HG02798 (cell line): Measurements from ENCODE around the gene ETV6.

Experiments
- ATAC-seq: cut with Tn5 transposase; IDR thresholded peaks from one replicate; pipeline ENCODE4 v1.9.1; 2021; ENCODE audit warnings: mild to moderate bottlenecking; ENCODE audit not compliant: unreplicated experiment, poor library complexity

The ETV6 gene

DNA sequence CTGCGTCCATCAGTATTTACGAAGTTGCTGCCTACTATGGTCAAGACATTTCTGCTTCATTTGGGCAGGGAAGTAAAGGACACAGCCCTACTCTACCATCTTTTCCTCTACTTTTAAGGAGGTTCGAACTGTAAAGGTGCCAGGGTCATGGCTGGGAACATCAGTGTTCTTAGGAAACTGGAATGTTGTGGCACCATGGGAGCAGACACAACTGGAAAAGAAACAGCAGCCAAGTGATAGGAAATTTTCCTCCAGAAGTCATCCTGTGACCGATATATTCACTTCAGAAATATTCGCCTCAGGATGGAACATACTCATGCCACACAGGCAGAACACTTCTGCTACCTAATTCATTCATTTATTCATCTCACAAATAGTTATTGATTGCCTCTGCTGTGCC lies 104.4 kb downstream of the ETV6 start:
- no peak for ATAC-seq

DNA sequence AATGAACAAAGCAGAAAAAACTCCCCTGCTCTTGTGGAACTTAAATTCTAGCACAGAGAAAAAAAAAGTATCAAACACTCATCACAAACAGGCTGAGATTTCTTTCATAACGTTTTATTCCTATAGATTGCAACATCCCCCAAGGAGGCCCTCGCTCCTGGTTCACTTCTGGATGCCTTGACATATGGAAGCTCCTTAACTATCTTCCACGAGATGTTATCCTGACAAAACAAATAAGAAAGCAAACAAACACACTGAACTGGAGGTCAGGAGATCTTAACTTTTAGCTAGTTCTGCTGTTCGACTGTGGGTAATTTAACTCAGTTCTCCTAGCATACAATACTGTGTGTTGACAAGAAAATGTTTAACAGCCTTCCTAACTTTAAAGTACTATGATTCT lies 104.8 kb downstream of the ETV6 start:
- no peak for ATAC-seq

DNA sequence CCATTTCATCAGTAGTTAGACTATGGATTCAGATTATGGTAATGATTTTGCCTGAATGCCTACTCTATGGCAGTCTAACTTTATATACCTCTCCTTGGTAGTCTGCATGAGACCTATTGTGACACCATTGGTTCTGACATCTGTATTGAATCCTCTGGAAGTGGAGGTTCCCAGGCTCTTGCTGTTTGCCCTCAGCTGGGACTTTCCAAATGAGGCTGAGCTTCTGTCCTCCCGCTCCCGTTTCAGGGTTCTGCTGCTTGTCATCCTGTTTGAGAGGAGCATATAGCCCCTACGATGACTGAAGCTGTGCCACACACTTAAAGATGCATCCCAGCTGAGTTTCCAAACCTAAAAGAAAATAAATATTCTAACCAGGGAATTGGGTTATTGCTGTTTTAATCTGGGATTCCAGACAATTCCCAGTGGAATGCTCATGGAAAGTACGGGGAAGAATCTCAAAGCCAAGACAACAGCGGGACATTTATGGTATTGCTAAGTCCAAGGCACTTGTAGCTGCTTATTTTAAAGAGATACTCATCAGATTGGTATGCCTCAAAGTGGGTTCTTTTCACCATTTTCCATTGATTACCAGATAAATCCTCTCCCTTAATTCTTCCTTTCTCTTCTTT lies 105.9 kb downstream of the ETV6 start:
- ATAC-seq: no peak

DNA sequence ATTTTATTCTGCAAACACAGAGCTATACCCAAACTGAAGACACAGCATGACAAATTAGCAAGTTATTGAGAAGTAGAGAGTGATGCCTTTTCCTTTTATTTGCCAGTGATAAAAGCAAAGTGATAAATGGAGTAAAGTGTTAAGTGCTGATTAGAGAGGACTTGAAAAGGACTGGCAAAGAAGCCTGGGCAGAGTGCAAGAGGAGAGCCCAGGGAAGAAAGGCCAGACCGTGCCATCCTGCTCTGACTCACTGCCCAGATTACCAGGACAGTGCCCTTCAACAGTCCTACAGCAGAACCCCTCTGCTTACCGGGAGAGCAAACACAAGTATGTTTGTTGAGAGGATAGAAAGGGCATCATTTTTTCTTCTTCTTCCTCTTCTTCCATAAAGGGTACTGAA lies 106.5 kb downstream of the ETV6 start:
- no peak for ATAC-seq

DNA sequence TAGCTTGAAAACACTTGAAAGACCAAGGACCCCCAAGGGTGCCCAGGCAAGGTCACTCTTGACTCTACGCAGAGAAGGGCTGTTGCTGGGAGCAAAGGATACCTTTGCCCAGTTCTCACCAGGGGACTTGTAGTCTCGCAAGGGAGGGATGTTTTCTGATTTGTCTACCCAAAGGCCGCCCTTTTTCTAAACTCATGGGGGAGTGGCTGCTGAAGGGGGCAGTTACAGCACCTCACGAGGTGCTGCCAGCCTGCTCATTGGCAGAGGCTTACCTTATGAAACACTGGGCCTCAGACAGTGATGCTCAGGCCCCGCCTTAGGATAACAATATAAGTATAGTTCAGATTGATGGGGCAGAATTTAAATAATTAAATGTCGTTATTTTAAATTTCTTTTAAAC lies 107.0 kb downstream of the ETV6 start:
- no peak for ATAC-seq

DNA sequence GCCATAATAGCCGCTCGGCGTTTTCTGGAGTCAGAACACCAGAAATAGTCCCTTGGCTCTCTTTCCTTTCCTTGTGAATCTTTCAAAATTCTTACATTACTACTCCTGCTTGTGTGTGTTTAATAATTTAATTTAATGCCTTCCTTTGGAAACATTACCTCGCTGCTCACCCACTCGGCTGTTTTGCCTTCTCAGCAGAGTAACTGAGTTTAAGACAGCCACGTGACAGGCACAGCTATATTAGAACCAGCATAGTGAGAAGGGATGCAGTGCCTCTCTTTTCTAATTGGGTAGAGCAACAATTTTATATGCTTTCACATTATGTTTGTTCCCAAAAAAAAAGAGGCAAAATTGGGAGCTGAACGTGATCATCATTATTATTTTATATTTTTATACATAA lies 107.6 kb downstream of the ETV6 start:
- ATAC-seq: no peak

DNA sequence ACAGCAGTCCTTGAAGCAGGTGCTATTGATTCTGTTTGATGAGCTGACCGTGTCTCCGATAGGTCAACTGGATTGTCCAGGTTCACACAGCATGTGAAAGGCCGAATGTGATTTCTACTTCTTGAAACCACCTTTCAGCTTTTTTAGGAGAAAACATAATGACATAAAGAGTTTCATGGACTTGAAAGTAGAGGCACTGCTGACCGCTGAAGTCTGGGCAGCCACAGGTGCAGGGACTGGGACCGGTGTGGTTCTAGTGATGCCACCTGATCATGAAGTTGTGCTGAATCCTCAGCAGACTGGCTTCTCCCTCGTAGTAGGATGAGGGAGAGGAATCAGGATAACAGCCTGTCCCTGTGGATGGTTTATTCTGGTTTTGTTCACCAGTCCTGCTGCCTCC lies 108.1 kb downstream of the ETV6 start:
- ATAC-seq: no peak

DNA sequence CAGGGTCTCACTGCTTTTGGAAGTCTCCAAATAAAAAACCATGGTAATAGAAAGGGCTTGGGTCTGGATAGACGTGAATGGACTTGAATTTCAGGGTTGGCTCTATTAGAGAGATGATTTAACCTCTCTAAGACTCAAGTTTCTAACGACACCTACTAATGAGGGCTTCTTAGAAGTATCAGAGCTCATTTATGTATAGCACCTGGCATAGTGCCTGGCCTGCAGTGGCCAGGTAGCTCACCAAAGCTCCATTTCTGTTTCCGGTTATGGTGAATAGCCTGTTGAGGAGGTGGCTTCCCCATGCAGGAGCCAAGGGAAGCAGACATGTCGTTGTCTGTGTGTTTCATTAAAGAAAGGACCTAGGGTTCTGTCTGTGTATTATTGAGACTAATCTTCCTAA lies 108.6 kb downstream of the ETV6 start:
- ATAC-seq: peak; percentile 20

DNA sequence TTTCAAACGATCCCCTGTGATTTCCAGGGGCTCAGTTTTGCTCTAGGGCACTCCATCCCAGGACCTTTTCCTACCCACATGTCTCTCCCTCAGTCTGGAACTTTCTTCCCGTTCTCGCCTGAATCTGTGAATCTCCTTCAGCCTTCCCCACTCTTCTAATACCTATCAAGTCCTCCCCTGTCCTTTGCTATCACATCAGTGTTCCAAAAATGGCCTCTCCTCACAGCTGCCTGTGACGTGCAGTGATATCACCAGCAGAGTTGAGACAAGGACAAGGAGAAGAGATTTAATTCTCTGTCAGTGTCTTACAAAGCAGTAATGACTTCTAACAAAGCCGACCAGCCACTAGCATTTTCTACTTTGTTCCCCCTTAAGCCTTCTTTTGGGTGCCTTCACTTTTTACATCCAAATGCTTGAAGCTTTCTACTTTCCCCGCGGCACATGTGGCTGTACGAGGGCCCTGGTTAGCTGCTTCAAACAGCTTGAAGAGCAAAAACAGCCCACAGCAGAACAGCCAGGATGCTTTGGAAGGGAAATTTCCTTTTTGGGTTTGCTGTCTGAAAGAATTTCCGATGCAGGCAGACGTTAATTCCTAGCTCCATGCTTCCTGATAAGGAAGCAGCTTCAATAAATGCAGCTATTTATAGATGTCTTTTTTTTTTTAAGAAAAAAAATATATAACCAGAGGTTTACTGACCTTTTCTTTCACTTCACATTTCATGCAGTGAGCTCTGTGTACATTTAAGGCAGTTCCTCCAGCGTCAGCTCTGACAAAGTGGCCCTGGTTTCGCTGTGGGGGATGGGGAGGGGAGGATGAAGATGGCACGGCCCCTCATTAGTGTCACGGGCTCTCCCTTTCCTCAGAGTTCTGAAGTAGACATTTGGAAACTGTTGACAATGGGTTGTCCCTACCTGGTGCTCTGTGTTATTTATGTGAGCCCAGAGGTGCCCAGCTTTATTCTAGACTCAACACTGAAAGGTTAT lies 109.3 kb downstream of the ETV6 start:
- peak; percentile 47 for ATAC-seq

DNA sequence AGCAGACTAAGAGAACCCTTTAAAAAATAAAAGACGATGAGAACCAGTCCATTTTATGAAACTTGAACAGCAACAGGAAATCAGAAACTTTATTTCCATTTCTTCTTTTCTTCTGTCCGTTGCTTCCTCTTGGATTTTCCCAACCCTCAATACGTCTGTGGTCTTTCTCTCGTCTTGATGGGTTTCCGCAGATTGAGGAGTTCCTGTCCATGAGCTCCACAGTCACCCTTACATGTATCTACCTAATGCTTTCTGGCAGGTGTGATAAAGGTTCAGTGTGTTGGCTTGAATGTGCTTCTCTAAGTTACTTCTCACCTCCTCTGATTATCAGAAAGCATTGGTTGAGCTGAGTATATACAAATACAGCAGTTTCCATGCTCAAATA lies 110.0 kb downstream of the ETV6 start:
- no peak for ATAC-seq

DNA sequence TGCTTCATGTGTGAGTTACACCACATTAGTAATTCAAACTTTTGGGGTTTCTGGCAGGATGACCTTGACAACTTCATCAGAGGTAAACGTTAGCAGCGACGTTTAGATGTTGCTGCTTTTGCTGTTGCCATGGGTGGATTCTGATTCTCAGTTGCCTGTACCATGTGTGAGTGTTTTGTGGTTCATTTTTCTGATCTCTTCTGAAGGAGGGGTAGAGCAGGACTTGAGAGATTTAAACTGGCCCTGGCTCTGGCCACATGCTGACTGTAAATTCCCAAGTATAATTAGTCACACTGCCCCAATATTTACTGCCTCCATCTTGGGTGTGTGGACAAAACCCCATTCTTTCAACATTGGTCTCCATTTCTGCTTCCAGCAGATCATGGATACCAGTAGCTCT lies 110.4 kb downstream of the ETV6 start:
- ATAC-seq: no peak

DNA sequence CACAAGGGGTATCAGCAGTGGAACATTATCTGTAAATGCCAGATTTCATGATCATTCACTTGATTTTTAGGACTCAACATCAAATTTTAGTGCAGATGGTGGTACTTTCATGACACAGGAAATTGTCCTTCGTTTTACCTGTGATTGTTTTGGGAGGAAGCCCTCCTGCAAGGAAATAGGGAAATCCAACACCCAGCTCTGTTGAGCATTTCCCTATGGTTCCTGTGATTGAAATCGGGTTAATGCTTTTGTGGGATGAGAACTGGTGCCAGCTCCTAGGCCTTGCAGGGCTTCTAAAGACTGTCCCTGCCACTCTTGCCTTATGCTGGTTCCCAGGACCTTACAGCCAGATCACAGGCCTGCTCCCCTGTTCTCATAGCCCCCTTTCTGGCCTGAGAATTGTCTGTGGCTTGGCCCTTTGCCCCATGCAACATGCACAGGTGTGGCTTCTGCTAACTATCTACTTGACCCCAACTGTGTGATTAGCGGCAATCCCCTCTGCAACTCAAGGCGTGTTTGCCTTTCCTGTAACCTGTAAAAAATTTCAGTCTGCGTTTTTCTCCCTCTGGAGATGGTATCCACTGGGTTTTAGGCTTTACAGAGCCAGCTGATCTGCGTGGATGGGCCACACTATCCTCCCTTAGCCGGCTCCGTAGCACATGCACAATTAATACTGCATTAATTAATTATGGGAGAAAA lies 112.5 kb downstream of the ETV6 start:
- ATAC-seq: peak; percentile 56

DNA sequence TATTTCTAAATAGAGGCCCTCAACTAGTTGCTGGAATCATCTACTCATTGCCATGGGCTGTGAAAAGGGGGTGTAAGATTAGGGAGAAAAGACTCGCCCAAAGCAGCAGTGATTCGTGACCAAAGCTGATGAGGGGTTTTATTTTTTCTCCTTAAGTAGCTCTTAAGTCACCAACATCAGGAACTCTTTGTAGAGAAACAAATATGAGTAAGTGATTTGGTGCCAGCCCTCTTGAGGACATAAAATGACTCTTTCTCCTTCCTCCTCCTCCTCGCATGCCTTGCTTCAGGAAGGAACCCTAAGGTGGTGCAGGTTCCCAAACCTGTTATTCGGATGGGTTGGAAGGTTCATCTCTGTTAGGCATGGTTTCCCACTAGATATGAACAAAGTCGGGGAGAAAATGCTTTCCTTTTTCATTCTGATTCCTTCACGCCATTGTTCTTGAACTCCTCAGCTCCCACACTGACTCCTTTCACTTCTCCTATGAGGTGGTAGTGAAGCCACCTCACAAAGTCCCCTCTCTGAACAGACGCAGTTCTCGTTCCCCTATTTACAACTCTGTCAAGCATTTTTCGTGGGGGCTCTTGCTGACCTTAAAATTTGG lies 113.4 kb downstream of the ETV6 start:
- ATAC-seq: peak; percentile 33

DNA sequence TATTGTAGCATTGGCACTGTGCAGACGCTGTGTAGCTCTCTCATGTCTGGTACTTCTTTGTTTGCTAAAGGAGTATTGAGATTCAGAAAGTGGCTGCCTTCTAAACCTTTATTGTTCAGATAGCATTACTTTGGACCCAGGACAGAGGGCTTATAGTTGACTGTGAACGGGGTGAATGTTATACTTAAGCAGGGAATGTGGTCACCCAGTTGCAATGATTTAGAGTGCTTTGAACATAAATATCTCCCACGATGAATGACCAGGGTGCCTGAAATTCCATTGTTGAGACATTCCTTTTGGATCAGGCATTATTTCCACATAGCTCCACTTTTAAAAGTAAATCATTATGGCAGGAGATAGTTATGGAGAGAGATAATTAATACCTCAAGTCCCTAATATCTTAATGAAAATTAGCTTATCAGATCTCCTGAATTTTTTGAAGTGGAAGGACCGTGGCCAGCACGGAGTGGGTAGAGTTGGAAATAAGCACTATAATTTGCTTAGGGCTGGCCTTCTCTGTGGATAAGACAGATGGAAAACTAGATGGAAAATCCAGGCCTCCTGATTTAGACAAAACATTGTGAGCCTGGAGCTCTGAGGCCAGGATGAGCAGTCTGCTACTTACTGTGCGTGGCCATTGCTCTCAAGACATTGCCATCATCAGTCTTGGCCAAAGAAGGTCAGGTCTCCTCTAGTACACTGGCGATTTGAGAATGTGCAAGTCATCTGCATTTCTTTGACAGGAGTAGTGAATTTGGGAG lies 114.5 kb downstream of the ETV6 start:
- ATAC-seq: no peak

DNA sequence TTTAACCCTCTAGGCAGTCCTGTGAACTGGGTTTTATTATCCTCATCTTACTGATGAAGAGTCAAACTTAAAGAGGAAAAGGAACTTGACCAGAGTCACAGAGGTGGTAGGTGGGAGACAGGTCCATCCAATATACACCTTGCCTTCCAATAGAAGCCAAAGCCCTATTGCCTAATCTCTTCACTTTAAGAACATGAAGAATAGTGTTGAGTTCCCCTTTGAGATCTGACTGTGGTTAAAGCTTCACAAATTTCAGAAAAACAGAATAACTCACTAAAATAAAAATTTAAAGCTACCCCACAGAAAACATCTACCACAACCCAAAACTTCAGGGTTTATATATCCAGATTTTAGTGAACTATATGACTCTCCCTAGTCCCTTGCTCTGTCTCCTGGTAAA lies 115.4 kb downstream of the ETV6 start:
- no peak for ATAC-seq

DNA sequence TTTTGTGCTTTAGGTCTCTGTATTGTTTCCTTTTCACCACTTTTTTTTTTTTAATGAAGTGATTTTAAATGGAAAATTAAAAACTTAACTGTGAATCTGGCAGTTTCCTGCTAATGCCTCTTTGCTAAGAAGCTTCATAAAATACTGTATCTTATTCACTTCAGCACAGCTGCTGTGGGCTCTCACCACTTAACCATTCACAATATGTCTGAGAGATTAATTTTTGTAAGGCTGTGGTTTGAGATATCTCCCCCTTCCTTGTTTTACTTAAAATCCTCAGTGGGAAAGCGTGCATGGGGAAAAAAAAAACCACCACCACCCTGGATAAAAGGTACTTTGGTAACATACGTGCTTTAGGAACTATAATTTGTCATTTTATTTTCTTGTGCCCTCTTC lies 115.9 kb downstream of the ETV6 start:
- no peak for ATAC-seq

DNA sequence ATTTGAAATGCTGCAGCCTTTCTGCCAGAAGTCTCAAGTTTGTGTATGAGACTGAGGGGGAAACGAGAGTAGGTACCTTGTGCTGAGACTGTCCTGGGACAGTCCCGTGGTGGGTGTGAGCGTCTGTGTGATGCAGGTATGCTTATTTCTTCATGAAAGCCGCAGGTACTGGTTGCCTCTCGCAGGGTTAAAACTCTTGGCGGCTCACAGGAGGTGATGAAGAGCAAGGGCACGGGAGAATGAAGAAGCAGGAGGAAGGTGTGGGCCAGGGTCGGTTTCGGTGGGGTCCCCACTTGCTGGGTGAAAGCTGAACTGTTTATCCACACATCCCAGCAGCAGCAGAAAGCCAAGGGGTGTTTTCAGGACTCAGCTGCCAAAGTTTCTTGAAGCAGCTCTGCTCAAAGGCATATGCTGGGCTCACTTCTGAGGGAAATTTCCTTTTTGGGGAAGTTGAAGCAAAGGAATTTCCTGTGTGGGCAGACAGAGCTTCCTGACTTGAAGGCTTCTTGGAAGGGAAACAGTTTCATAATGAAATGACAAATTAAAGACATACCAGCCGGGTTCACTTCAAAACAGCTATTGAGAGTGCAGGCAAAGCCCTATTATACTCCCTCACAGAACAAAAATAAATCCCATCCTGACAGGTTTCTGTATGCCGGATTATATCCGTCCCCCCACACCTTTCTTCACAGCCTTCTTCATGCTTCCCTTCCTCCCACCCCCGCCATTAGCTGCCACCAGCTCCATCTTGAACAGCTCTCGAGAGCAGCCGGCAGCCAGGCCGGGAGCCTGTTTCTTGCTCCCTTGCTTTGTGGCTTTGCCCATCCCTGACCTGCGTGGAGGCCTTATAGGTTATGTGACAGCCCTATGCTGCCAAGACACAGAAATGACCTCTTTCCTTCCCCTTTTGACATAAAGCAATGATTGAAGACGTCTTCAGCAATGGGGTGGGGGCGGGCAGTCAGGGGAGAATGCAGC lies 116.6 kb downstream of the ETV6 start:
- peak; percentile 70 for ATAC-seq

DNA sequence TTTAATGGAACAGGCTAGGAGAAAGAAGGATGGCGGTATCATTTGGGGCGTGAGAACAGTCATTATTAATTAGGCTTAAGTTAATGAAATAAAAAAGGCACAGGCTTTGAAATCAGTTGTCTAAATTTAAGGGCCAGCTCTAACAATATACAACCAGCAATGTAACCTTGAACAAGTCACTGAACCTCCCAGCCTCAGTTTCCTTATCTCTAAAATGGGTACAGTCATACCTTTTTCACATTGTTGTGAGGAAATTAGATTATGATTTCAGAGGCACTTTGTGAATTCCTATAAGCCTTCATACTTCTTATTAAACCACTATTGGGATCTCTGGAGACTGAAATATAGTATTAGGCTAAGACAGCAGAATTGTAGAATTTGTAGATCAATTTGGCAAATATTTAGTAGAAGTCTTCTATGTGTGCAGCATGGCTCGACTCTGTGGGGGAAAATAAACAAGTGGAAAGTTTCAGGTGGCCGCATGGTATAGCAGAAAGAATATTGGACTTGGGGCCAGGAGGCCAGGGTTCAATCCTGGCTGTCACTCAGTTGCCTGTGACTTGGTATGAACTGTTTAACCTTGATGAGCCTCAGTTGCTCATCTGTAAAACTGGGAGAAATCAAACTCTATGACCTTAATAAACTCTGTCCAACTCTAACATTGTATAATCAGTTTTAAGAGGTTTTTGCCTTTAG lies 117.7 kb downstream of the ETV6 start:
- no peak for ATAC-seq
